Measurements from ENCODE around the gene HS6ST3.

DNA sequence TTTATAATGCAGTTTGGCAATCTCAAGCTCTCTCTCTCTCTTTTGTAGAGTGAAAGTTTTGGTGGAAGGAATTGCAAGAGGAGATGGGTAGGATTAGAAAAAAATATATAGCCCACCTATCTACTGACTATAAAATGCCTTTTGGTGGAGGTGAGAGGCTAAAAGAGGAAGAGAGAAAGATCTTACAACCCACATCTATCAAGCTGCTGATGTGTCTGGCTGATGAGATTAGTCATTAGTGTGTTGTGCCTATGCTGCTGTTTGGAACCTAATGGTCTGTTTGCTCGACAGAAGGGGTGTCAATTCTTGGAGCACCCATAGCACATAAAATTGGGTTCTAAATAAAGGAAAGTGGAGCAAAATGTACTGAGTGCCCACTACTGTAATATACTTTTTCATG lies 411.0 kb downstream of the HS6ST3 start:
- TF ChIP-seq, protein P1, sequence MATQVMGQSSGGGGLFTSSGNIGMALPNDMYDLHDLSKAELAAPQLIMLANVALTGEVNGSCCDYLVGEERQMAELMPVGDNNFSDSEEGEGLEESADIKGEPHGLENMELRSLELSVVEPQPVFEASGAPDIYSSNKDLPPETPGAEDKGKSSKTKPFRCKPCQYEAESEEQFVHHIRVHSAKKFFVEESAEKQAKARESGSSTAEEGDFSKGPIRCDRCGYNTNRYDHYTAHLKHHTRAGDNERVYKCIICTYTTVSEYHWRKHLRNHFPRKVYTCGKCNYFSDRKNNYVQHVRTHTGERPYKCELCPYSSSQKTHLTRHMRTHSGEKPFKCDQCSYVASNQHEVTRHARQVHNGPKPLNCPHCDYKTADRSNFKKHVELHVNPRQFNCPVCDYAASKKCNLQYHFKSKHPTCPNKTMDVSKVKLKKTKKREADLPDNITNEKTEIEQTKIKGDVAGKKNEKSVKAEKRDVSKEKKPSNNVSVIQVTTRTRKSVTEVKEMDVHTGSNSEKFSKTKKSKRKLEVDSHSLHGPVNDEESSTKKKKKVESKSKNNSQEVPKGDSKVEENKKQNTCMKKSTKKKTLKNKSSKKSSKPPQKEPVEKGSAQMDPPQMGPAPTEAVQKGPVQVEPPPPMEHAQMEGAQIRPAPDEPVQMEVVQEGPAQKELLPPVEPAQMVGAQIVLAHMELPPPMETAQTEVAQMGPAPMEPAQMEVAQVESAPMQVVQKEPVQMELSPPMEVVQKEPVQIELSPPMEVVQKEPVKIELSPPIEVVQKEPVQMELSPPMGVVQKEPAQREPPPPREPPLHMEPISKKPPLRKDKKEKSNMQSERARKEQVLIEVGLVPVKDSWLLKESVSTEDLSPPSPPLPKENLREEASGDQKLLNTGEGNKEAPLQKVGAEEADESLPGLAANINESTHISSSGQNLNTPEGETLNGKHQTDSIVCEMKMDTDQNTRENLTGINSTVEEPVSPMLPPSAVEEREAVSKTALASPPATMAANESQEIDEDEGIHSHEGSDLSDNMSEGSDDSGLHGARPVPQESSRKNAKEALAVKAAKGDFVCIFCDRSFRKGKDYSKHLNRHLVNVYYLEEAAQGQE (IDR thresholded peaks at IDR 0.05; ENCODE audit: low read depth): no peak
- TF ChIP-seq FOXM1 (IDR thresholded peaks at IDR 0.05; ENCODE audit: borderline replicate concordance, low read depth) (no peak), YY1 (IDR thresholded peaks at IDR 0.05; ENCODE audit: low read depth) (no peak), EP300 (IDR thresholded peaks at IDR 0.05; ENCODE audit: borderline replicate concordance) (no peak), TAF1 (IDR thresholded peaks at IDR 0.05; ENCODE audit: low read depth) (no peak), TEAD4 (IDR thresholded peaks at IDR 0.05) (no peak), RAD21 (IDR thresholded peaks at IDR 0.05; ENCODE audit: low read depth) (no peak), ZBTB7A (IDR thresholded peaks at IDR 0.05; ENCODE audit: low read depth) (no peak), TCF12 (IDR thresholded peaks at IDR 0.05; ENCODE audit: low read depth) (no peak), CREB1 (IDR thresholded peaks at IDR 0.05; ENCODE audit: low read depth) (no peak)
- TF ChIP-seq, protein P2, sequence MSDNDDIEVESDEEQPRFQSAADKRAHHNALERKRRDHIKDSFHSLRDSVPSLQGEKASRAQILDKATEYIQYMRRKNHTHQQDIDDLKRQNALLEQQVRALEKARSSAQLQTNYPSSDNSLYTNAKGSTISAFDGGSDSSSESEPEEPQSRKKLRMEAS (IDR thresholded peaks at IDR 0.05): no peak
- TF ChIP-seq, protein P3, sequence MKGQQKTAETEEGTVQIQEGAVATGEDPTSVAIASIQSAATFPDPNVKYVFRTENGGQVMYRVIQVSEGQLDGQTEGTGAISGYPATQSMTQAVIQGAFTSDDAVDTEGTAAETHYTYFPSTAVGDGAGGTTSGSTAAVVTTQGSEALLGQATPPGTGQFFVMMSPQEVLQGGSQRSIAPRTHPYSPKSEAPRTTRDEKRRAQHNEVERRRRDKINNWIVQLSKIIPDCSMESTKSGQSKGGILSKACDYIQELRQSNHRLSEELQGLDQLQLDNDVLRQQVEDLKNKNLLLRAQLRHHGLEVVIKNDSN (IDR thresholded peaks at IDR 0.05): no peak
